ENCODE data around the gene TRAF3.

TRAF3 gene

DNA sequence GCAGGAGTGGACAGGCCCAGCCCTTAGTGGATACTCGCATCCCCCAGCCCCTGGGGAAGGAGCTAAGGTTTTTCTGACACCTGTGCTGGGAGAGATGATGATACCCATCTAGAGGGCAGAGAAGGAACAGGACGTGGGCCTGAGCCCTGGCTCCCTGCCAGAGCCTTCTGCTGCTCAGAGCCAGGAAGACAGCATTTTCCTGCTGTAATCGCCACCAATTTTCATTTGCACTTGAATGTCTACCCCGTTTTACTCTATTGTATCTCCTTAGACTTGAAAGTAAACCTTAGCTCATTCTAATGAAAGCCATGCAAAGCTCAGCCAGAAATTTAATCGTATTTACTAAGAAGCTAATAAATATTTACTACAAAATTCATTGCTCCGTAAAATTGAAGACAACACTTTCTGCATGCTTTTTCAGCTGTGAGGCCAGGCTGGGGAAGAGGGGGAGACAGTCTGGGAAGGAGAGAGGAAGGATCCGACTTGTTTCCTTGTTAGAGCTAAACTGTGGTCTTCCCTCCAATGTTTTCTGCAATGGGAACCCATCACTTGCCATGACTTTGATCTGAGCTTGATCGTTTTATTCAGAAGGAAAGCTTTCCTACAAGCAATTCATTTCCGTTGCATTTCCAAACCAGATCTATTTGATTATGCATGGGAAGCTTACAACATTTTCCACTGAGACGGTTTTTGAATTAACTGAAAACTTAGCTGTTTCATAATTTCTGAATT lies 17.6 kb upstream of the TRAF3 start:
- Histone ChIP-seq H3K27ac (replicated peaks) (no peak overlapping the region), H3K27me3 (ENCODE audit: insufficient read depth, poor library complexity, severe bottlenecking) (no peaks in the 10 kb centered on the region), H3K4me3 (replicated peaks; ENCODE audit: insufficient read depth, low read length) (no peak overlapping the region)
- TF ChIP-seq SPI1 (IDR thresholded peaks at IDR 0.05; ENCODE audit: borderline replicate concordance, low read depth), result no peak
- no peak for TF ChIP-seq POLR2AphosphoS5 (IDR thresholded peaks at IDR 0.05; ENCODE audit: low read depth)
- TF ChIP-seq GABPA (IDR thresholded peaks at IDR 0.05; ENCODE audit: low read depth), result no peak
- TF ChIP-seq, protein P1, sequence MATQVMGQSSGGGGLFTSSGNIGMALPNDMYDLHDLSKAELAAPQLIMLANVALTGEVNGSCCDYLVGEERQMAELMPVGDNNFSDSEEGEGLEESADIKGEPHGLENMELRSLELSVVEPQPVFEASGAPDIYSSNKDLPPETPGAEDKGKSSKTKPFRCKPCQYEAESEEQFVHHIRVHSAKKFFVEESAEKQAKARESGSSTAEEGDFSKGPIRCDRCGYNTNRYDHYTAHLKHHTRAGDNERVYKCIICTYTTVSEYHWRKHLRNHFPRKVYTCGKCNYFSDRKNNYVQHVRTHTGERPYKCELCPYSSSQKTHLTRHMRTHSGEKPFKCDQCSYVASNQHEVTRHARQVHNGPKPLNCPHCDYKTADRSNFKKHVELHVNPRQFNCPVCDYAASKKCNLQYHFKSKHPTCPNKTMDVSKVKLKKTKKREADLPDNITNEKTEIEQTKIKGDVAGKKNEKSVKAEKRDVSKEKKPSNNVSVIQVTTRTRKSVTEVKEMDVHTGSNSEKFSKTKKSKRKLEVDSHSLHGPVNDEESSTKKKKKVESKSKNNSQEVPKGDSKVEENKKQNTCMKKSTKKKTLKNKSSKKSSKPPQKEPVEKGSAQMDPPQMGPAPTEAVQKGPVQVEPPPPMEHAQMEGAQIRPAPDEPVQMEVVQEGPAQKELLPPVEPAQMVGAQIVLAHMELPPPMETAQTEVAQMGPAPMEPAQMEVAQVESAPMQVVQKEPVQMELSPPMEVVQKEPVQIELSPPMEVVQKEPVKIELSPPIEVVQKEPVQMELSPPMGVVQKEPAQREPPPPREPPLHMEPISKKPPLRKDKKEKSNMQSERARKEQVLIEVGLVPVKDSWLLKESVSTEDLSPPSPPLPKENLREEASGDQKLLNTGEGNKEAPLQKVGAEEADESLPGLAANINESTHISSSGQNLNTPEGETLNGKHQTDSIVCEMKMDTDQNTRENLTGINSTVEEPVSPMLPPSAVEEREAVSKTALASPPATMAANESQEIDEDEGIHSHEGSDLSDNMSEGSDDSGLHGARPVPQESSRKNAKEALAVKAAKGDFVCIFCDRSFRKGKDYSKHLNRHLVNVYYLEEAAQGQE (IDR thresholded peaks at IDR 0.05; ENCODE audit: insufficient replicate concordance, low read depth), result no peak
- DNase-seq (ENCODE audit: low read depth in 1 of 2, low spot score in 1 of 2), result no peak

DNA sequence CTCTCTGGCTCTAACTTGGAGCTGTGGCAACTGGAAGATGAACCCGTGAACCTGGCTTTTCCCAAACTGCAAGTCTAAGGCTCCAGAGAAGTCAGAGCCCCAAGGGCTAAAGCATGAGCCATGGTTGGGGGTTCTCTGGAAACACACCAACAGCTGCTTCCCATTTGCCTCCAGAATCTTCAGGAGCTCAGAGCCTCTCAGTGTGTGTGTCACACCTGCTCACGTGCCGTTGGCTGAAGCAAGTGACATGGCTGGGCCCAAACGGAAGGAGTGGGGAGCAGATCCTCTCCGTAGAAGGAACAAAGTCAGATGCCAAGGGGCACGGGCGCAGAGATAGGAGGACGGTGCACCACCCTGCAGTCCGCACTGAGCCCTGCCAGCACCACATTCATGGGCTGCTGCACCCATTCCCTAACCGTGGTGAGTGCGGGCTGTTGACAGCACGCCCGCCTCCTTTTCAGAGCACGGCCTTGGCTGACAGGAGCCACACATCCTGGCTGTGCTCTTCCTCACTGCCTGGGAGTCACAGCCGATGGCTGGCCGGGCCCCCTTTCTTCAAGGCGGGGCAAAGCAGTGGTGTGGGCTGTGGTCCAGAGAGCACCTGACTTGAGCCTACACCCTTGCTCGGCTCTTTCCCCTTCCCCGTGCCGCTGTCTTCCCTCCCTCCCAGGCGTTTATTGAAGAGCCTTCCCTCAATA lies 16.6 kb upstream of the TRAF3 start:
- Histone ChIP-seq H3K4me3 (replicated peaks; ENCODE audit: insufficient read depth, low read length) (no peak overlapping the region), H3K27ac (replicated peaks) (no peak overlapping the region), H3K27me3 (ENCODE audit: insufficient read depth, poor library complexity, severe bottlenecking) (no peaks in the 10 kb centered on the region)
- TF ChIP-seq, protein P1 (IDR thresholded peaks at IDR 0.05; ENCODE audit: insufficient replicate concordance, low read depth), result no peak
- TF ChIP-seq SPI1 (IDR thresholded peaks at IDR 0.05; ENCODE audit: borderline replicate concordance, low read depth), result no peak
- TF ChIP-seq POLR2AphosphoS5 (IDR thresholded peaks at IDR 0.05; ENCODE audit: low read depth), result no peak
- TF ChIP-seq, protein P2, sequence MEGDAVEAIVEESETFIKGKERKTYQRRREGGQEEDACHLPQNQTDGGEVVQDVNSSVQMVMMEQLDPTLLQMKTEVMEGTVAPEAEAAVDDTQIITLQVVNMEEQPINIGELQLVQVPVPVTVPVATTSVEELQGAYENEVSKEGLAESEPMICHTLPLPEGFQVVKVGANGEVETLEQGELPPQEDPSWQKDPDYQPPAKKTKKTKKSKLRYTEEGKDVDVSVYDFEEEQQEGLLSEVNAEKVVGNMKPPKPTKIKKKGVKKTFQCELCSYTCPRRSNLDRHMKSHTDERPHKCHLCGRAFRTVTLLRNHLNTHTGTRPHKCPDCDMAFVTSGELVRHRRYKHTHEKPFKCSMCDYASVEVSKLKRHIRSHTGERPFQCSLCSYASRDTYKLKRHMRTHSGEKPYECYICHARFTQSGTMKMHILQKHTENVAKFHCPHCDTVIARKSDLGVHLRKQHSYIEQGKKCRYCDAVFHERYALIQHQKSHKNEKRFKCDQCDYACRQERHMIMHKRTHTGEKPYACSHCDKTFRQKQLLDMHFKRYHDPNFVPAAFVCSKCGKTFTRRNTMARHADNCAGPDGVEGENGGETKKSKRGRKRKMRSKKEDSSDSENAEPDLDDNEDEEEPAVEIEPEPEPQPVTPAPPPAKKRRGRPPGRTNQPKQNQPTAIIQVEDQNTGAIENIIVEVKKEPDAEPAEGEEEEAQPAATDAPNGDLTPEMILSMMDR (IDR thresholded peaks at IDR 0.05; ENCODE audit: insufficient read depth, low read length), result no peak
- no peak for TF ChIP-seq GABPA (IDR thresholded peaks at IDR 0.05; ENCODE audit: low read depth)
- no peak for DNase-seq (ENCODE audit: low read depth in 1 of 2, low spot score in 1 of 2)

DNA sequence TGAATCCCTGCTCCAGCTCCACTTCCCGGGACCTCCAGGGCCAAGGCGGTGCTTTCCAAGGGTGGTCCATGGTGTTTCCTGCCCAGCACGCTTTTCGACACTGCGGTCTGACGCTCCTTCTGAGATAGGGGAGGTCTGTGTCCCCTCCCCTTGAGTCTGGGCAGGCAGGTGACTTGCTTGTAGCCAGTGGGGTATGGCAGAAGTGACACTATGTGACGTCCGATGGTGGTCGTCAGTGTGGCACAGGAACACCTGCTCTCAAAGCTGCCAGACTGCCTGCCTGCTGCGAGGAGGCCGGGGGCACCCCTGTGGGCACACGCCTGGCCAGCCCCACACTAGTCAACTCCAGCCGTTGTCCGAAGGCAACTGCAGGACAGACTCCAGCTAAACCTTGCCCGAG lies 16.0 kb upstream of the TRAF3 start:
- Histone ChIP-seq H3K4me3 (replicated peaks; ENCODE audit: insufficient read depth, low read length) (no peak overlapping the region), H3K27me3 (ENCODE audit: insufficient read depth, poor library complexity, severe bottlenecking) (no peaks in the 10 kb centered on the region), H3K27ac (replicated peaks) (no peak overlapping the region)
- no peak for DNase-seq (ENCODE audit: low read depth in 1 of 2, low spot score in 1 of 2)
- TF ChIP-seq, protein P2 (IDR thresholded peaks at IDR 0.05; ENCODE audit: insufficient read depth, low read length), result no peak
- TF ChIP-seq POLR2AphosphoS5 (IDR thresholded peaks at IDR 0.05; ENCODE audit: low read depth), result no peak
- no peak for TF ChIP-seq SPI1 (IDR thresholded peaks at IDR 0.05; ENCODE audit: borderline replicate concordance, low read depth)
- TF ChIP-seq, protein P1 (IDR thresholded peaks at IDR 0.05; ENCODE audit: insufficient replicate concordance, low read depth), result no peak
- no peak for TF ChIP-seq GABPA (IDR thresholded peaks at IDR 0.05; ENCODE audit: low read depth)

Data from HL-60 (cell line).